NCI-H1092 treated with DMSO at 0.1 percent for 48 hours (cell line): ENCODE measurements around the gene COL4A6.

Experiments used
- DNase-seq: peaks from one replicate; lab custom pipeline; 2025; lab: John Stamatoyannopoulos, UW

The COL4A6 gene

DNA sequence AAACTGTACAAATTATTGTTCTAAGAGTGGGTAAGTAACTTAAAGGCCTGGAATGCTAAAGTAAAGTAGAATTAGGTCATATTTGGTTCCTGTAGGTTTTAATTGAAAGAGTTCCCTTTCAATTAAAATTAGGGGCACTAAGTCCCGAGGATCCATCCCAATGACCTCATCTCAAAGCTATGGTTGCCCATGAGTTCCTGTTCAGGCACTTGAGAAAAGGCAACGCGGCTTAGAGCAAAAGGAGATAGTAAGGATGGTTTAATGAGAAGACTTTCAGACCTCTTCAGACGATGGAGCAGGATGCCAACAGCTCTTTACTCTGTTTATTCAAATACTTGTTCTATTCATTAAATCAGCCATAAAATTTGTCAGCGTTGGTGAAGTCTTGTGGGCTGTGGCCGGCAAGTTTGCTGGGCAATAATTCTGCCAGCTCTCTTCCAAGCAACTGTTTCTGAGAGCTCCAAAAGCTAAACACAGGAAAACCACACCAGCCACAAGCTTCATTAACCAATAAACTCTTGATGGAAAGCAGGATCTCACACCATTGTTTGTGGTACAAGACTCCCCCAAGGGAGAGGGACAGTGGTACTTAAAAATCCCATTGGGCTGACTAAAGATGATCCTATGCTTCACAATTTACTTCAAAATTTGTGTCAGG is 167.4 kb downstream of the COL4A6 start:
- peak; percentile 20 for DNase-seq

- DNase-seq = no peak
Observed at GRCh38 chrX:108270280-108270679, 167.9 kb downstream of the COL4A6 start.

DNA sequence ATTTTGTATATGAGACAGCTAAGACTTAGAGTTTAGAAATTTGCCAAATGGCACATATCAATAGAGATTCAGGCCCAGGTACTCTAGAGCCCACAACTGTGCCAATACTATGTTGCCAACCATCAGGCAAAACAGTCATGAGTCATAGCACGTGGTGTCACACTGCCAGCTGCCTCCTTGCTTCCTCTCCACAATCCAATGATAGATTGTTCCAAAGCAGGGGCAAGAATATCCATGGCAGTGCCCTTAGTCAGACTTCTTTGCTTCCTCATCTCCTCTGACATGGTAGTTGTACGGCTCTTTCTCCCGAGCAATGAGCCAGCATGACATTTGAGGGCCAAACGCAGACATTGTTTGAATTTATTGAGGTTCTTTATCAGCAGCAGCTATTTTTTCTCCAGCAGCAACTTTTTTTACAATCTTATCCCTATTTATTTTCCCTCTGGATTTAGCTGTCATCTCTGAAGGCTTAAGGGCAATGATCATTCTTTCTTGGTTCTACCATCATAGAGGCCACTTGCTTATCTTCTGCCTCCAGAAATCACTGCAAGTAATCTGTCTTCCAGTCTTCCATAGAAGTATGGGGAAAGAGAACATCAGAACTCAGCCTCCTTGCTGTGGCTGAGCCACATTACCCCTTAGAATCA is 169.7 kb downstream of the COL4A6 start:
- no peak for DNase-seq

- DNase-seq = no peak
Observed at GRCh38 chrX:108267557-108267956, 170.7 kb downstream of the COL4A6 start.

DNA sequence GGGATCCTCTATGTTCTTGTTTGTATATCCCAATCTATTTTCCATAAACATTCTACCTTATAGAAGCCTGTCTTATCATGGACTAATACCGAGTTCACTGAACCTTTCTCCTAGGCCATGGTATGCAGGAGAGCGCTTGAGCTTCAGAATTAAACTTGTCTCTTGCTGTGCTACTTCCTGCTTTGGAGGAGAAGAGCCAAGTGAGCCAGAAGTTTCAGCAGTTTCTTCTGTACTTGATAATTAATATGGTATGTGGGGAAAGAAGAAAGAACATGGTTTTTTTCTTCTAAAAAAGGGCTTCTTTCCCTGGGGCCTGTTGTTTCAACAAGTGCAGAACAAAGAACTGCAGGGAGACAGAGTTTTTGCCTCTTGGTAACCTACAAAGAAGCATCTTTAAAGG is 173.8 kb downstream of the COL4A6 start:
- no peak for DNase-seq

DNA sequence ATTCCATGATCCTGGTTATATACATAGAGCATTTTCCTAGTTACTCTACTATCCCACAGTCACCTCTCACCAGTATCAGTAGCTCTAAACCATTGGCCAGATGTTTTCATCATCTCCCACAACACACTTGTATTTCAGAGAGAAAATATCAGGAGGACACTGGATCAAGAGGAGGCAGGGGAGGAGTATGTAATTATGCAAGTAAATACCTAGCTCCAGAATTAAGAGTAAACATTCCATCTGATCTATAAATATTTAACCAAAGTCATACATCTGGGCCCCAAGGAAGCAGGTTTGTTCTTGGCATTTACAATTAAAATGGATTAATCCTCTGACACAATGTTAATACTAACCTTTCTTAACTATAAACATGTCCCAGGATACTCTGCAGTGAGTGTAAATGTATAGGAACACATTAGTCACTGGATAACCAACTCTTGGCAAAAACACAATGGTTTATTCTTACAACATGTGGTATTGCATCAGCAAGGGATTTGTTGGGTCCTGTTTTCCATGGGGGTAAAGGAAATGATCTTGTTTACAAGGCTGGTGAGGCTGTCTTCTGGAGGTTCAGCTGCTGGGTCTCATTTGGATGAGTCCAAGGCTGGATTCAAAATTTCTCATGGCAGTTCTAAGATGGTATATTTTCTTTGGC is 176.5 kb downstream of the COL4A6 start:
- DNase-seq = no peak

- DNase-seq = no peak
Observed at GRCh38 chrX:108257556-108257955, 180.7 kb downstream of the COL4A6 start.

DNA sequence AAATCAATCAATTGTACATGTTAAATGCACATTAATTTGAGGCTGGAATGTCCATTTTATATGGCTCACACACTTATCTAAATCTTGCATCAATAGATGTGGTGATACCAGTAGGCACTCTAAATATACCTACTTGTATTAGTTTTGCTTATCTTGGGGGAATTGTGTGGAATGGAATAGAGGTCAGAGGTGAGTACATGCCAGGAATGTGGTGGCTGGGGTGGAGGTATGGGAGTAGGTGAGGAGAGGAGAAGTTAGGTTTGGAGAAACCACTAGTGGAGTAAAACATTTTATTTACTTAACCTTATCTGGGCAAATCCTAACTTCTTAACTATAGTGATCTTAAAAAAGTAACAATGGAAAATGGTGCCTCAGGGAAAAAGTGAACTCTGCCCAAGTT is 183.6 kb downstream of the COL4A6 start:
- DNase-seq = no peak

GRCh38 chrX:108250654-108251579 is 187.3 kb downstream of the COL4A6 start:
- DNase-seq = no peak

DNA sequence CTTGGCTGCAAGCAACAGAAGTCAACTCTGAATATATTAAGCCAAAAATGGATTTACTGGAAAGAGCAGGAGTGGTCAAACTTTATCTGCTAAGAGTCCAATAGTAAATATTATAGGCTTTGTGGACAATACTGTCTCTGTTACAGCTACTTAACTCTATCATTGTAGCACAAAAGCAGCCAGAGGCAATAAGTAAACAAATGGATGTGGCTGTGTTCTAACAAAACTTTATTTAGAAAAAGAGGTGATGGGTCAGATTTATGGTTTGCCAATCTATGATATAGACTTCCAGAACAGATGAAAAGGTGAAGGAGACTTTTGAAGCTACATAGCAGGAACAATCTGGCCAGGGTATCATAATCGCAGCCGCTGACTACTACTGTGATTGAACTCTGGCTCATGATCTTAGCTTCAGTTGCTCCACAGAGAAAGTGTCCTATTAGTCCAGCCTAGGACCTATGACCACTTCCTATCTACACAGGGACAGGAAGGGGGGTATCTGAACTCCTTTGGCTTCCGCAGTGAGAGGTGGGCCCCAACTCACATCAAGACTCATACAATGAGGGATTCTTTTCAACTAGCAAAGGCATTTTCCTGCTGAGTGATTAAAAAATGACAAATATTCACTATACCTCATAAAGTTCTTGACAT is 191.8 kb downstream of the COL4A6 start:
- no peak for DNase-seq

GRCh38 chrX:108245462-108245861 is 192.8 kb downstream of the COL4A6 start:
- DNase-seq = no peak

- no peak for DNase-seq
Observed at GRCh38 chrX:108235986-108236385, 202.2 kb downstream of the COL4A6 start.

DNA sequence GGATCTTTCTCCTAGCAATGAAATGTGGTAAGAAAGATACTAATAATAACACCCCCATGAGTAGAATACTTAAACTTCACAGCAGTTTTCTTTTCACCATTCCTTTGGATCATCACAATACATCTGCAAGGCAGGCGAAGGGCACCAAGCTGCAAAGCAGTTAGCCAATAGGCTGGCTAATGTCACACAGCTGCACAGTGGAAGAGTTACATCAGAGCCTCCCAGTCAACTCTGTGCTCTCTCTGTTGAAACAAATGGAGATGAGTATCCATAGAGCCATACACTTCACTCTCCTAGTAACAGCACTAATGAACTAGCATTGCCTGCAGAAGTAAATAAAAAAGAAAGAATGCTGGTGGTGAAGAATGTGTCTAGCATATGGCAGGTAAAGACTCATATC is 207.6 kb downstream of the COL4A6 start:
- no peak for DNase-seq

DNA sequence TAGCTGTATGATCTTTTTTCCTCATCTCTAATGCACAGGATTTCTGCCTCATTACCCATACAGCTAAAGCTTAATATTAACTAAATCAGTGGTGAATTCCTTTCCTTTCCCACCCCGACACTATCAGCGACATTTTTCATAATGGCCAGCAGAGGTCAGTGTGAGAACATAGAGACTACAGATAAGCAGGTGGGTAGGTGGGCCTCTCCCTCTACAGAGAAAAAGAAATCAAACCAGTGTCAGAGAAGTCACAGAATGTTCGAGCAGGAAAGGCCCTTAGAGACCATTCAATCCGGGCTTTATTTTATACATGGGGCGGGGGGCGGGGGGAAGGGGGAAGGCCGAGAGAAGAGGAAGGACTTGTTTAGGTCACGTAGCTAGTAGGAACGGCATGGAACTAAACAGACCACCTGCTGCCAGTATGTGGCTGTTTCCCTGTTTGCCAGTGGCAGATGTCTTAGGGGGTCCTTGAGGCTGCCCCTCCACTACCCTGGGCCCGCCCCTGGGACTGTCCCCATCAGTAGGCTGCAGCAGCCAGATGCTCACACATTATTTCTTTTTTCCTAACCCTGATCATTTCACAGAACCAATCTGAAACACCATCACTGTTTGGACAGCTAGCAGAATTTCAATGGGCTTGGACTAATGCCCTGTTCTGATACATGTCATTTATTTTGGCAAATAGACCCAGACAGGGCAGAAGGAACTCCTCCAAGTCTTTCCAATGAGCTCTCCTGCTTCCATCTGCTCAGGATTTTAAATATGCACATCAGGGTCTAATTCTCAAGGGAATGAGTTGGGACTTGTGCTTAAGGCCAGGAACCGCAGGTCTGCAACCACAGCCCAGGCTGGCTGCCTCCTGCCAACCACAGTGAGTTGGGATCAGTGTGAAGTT is 213.2 kb downstream of the COL4A6 start:
- DNase-seq = peak; percentile 88

- no peak for DNase-seq
Observed at GRCh38 chrX:108224218-108224617, 214.0 kb downstream of the COL4A6 start.

DNA sequence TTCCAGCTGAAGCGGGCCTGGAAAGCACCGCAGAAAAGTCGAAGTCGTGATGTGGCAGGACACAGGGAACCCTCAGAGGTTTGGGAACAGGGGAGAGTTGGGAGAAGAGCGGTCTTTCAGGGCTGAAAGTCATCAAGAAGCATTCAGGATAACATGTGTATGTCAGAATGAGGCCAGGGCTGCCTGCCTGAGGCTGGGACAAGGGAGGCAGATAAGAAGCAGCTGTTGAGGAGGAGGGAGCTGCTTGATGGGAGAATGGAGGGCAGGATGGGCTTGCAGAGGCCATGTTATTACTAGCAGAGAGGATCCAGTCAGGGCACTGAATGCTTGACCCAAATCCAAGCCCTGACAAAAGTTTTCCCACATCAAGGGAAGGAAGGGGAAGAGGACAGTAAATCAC is 214.6 kb downstream of the COL4A6 start:
- no peak for DNase-seq

DNA sequence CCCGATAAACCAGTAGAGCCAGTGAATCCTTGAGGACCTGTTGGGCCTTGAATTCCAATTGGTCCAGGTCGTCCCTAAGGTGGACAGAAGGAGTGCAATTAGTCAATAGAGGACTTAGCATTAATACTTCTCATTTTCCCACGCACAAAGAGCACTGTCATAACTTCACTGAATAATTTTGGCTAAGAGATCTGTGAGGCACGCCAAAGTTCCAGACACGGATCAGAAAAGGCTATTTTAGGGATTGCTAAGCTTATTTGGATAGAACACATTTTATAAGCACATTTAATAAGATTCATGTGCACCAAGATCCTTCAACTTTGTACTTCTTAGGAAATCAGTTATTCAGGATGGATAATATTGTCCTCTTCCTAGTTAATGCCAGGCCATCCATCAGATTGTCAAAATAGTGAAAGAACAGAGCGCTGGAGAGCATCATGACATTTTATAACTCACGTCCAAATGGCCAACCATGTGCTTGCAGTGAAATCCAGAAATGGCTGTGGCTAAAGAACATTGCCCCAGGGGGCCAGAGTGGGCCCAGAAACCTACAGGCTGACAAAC is 216.8 kb downstream of the COL4A6 start:
- DNase-seq = no peak

DNA sequence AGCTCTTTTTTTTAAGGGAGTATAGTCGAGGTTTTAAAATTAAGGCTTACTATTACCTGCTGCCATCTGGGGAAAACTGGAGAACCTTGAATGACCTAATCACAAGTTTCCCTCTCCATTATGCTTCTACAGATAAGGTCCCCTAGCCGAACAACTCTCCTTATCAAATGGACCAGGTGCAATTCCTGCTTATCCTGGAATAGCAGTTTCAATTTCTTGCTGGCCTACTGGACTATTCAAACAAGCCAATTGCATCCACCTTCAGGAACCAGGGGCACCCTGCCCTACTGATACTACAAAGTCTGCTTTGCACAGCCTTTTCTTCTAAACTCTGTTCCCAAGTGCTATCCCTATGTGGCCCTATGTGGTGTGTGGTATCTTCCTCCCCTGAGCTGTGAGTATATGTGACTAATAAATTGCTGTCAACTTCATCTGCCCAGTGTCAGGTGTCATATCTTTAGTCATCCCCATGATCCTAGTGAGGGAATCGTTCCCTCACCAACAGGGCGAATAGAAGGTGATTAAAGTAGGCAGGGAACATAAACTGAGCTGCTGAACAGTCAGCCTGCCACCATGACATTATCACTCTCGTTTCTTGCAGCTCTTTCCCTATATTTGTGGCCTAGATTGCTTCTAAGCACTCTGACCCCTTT is 218.1 kb downstream of the COL4A6 start:
- no peak for DNase-seq

DNA sequence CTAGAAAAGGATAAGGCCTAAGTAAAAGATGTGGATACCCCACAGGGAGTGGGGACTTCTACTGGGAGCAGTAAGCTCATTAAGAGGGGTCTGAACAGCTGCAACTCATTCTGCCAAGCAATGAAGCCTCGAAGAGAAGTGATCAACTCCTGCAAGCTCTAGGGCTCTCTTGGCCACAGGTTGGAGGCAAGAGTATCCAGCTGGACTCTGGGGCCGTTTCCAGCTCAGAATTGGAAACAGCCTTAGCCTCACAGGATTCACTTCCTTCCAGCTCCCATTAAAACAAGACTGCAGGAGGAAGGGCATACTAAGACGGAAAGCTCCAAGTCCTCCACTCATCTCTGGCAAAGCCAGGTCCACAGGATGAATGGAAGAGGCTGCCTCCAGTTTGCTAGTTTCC is 220.3 kb downstream of the COL4A6 start:
- no peak for DNase-seq
